Renal cortex interstitium (tissue), 11 donors: ENCODE data around the gene ALG1. TPM values are rescaled to one million over a fixed set of nuclear protein-coding genes. Genes with fewer than 3 reads are reported as not detected.
"Not testable (repeated sequence)": the region's sequence is repeated elsewhere in the genome, so short reads cannot be mapped to it uniquely, and the experiment has no call there.

Experiments used
- DNase-seq, 11 donors: peaks; one replicate each; pipeline ENCODE4 v3.0.0-alpha.2; 2013; ENCODE audit warnings: low read depth in 9 of 11, low spot score in 4 of 11; ENCODE audit errors: extremely low read depth in 1 of 11
- polyA plus RNA-seq, 3 donors: library from polyadenylated mRNA; unstranded; fragments of 120-200 nt; gene quantifications; one replicate each; pipeline ENCODE4 v1.2.1, GENCODE V29; 2013; ENCODE audit not compliant: insufficient read length in 3 of 3

ALG1 gene
- polyA plus RNA-seq, 3 donors, result 21.9 to 26.6 (median 24.9) TPM

- no peak for DNase-seq
Observed at GRCh38 chr16:5065813-5066212, 5.8 kb upstream of the ALG1 start, which contains the start of gene C16orf89. Gene C16orf89, minus strand, starts transcription at chr16:5065956. Its CDS starts 48 bp downstream, at chr16:5065908.

DNA sequence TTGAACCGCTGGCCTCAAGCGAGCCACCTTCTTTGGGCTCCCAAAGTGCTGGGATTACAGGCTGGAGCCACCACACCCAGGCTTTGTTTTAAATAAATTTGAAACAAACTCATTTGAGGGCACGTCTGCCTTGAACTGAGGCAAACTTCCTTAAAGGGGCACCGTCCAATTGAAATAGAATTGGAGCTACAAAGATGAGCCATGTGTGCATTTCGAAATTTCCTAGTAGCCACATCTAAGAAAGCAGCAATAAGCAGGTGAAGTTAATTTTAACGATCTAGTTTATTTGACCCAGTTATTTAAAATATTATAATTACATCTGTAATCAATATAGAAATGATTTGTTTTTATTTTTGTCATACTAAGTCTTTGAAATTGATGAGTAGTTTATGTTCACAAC is 5.1 kb upstream of the ALG1 start:
- DNase-seq, result no peak

DNA sequence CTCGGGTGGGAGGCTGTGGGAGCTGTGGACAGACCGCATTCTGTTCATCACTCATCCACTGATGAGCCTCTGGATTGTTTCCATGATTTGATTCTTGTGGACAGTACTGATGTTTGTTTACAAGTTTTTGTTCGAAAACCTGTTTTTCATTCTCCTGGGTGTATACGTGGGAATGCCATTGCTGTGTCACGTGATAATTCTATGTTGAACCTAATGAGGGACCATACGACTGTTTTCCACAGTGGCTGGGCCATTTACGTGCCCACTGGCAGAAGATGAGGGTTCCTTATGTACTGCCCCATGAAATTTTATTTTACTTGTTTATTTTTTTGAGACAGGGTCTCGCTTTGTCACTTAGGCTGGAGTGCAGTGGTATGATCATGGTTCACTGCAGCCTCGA is 2.6 kb upstream of the ALG1 start:
- no peak for DNase-seq

DNA sequence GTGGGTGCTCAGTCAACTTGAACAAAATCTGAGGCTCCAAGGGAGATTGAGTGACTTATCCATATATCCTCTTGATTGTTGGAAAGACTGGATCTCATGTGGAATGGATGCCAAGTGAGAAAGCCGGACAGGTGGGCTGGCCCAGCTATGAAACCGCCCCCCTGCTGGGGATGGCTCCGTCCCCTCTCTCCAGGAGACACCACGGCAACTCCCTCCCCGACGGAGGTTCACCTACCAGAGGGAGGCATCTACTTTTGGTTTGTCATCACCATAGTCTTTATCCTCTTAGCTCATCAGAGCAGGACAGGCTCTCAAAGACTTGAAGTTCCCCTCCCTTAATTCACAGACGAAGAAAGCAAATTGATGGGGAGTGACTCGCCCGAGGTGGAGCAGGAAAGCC is 1.8 kb upstream of the ALG1 start:
- DNase-seq, result no peak

DNA sequence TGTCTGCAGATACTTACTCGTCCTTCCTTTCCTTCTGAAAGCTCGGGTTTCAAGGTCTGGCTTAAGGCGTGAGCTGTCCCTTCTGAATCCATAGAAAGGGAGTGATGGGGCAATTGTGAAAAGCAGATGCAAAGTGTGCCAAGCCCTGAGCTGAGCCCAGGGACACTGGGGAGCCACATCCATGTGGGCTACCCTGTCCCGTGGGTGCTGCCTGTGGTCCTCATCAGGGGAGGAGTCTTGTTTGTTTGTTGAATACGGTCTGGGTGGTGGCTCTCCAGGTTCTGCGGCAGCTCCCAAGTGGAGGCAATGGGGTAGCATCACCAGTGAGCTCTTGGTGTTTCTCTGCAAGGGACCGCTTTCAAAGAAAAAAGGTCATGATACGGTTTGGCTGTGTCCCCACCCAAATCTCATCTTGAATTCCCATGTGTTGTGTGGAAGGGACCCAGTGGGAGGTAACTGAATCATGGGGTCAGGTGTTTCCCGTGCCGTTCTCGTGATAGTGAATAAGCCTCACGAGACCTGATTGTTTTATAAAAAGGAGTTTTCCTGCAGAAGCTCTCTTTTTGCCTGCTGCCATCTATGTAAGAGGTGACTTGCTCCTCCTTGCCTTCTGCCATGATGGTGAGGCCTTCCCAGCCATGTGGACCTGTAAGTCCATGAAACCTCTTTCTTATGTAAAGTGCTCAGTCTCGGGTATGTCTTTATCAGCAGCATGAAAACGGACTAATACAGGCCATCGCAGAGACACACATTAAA is 1.0 kb upstream of the ALG1 start:
- no peak for DNase-seq

DNA sequence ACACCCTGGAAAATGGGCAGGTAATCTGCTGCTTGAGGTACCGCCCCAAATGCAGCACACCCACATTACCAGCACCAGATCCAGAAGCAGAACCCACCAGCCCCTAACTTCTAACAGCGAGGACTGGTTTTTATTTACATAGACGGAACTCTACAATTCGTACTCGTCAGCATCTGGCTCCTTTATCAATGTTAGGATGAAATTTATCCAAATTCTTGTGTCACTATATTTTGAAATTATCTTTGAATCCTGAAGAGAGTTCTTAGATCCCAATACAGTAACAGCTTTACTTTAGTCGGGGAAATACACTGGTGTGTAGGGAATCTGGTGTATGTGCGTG is 332 bp upstream of the ALG1 start:
- no peak for DNase-seq

DNA sequence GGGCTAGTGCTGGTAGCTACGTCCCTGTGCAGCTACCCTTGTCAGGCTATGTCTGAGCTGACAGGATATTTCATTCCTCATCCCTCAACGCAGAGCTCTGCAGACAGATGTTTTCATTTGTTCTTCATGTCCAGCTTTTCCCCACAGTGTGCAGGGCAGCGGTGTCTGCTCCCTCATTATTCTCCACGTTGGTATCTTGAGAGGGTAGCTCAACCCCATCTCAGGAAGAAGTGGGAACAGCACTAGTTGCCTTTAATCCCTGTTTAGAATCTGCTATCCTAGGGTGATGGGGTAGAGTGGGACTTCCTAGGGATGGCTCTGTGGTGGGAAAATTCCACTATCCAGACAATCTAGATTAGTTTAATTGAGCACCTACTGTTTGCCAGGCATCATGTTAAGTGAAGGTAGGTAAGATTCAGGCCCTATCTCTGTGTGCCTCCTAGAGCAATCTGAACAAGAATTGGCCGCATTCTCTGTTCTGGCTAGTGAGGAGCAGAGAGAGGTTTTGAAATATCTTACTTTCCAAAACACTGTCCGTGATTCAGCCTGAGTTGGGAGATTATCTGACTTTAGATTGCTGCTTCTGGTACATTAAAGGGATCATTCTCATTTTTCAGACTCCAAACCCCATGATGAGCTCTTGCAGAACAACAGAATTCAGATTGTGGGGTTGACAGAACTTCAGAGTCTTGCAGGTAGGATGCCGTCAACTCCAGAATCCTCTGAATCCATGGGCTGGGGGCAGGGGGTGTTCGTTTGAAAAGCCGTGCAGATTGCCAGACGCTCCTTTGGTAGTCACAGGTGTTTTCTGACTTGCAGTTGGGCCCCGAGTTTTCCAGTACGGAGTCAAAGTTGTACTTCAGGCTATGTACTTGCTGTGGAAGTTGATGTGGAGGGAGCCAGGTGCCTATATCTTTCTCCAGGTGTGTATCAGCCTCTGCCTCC is 963 bp downstream of the ALG1 start:
- DNase-seq, result no peak

DNA sequence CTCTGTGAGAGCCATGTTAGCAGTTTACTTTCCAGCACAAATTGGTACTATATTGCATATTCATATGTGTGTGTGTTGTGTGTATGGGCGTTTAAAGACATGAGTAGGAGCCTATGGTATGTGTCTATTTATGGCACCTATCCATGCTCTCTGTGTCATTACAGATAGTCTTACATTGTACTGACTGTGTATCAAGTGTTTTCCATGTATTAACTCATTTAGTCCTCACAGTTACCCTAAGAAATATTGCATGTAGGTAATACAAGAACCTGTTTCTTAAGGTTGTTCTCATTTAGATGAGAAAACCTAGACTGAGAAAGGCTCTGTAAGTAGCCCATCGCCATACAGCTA is 1.6 kb downstream of the ALG1 start:
- DNase-seq, result no peak

GRCh38 chr16:5073771-5074170 is 2.1 kb downstream of the ALG1 start:
- not testable (repeated sequence) for DNase-seq

DNA sequence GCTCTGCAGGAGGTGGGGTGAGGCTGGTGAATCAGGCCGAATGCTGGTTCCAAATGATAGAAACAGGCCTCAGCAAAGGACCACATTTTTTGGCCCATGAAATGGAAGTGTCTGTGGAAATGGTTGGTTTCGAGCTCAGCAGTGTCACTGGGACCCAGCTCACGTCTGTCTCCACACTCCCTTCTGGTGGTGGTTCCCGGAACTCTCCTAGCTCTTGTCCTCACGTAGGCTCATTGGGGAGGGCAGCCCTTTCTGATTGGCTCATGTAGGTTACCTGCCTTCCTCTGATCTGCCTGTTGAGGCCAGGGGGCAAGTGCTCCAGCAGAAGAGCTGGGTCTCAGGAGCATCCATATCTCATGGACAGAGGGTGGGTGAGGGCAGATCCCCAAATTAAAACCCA is 4.0 kb downstream of the ALG1 start:
- DNase-seq, result no peak

DNA sequence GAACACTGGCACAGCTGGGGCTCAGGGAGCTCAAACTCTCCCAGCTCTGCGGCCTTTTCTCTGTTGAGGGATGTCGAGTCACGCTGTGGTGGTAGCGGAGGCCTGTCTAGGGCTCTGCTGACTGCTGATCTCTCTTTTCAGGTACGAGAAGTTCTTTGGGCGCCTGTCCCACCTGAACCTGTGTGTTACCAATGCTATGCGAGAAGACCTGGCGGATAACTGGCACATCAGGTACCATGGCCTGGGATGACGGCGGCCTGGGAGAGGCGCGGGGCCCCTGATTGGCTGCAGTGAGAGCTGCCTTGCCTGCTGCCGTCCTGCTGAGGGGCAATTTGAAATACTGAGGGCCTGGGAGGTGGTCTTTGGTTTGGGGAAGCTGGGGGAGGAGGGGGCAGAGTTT is 5.7 kb downstream of the ALG1 start:
- no peak for DNase-seq

DNA sequence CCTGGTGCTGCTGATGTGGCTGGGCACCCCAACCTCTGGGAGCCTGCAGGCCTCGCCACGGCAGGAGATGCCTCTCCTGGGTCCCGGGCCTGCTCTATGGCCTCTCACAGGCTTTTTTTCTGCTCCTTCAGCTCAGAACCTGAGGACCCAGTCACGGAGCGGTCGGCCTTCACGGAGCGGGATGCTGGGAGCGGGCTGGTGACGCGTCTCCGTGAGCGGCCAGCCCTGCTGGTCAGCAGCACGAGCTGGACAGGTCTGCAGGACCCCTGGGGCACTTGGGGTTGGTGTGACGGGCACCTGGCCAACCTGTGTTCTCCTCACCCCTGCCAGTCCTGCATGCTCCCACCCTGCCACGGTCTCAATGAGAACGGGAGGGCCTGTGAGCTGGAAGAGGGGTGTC is 7.0 kb downstream of the ALG1 start:
- DNase-seq, result no peak

DNA sequence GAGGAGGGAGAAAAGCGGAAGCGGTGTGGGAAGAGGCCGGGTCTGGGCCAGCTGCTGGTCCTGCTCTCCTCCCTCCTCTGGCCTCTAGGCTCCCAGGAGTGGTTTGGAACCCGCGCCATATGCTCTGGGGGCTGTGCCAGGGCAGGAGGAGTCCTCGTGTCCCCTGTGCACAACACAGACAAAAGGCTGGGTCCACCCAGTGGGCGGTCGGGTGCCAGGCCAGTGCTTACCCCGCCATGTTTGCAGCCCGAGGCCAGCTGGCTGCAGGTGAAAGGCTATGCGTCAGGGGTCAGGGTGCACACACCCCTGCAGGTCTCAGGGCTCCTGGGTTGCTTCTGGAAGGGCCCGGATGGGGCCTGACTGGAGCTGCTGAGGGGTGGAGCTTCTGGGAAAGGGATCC is 8.8 kb downstream of the ALG1 start:
- not testable (repeated sequence) for DNase-seq

GRCh38 chr16:5080996-5081395 is 9.4 kb downstream of the ALG1 start:
- DNase-seq, result not testable (repeated sequence)

DNA sequence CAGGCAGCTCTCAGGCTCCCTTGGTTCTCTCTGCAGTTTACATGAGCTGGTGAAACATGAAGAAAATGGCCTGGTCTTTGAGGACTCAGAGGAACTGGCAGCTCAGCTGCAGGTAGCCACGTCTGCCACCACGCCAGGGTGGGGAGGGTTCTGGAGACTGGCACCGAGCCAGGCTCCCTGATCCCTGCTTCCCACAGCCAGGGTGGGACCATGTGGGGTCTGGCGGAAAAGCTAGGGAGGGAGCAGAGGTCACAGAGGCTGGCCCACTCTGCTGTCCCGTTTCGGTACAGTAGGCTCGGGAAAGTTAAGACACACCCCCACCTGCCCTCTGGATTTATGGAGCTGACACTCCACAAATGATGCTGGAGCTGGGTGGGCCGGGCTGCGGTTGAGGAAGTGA is 12.0 kb downstream of the ALG1 start:
- not testable (repeated sequence) for DNase-seq

GRCh38 chr16:5084099-5084731 is 12.6 kb downstream of the ALG1 start:
- not testable (repeated sequence) for DNase-seq

GRCh38 chr16:5084802-5085201 is 13.2 kb downstream of the ALG1 start:
- DNase-seq, result not testable (repeated sequence)

- DNase-seq, result not testable (repeated sequence)
Observed at GRCh38 chr16:5085716-5086115, 14.1 kb downstream of the ALG1 start.

- DNase-seq, result not testable (repeated sequence)
Observed at GRCh38 chr16:5088086-5088790, 16.6 kb downstream of the ALG1 start.
